Epithelial cell of esophagus (primary cell): ENCODE data around the gene ATP6V0C.
"Not testable (repeated sequence)": the region's sequence is repeated elsewhere in the genome, so short reads cannot be mapped to it uniquely, and the experiment has no call there.

ENCODE experiments used
- DNase-seq: peaks from one replicate; pipeline ENCODE4 v3.0.0; 2010; ENCODE audit warnings: low read depth
- H3K4me3 ChIP-seq: 2 replicates; pipeline ENCODE4 v1.5.1; 2011; ENCODE audit warnings: mild to moderate bottlenecking, low read length, control low read depth
- TF ChIP-seq, protein P1 (sequence below): IDR thresholded peaks from 2 replicates; pipeline ENCODE4 v1.5.1; 2011; ENCODE audit warnings: low read depth, mild to moderate bottlenecking, low read length, control low read depth, inconsistent platforms; ENCODE audit not compliant: insufficient read depth; ENCODE audit errors: missing control alignments

ATP6V0C gene

DNA sequence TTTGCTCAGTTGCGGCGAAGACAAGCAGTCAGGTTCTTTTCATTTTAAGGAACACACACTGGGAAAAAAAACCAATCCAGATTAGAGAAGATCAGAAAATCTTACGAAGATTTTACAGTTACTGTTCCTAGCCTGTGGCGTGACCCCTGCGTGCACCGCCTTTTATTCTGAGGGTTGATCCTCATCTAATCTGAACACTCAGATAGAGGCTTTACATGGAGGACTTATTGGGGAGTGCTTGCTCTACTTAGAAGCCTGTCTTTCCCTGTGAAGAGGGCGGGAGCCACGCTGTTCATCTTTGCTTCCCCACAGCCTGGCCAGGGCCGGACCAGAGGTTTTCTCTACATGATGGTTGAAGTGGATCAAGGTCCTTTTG is 37.4 kb upstream of the ATP6V0C start:
- no peak for DNase-seq
- H3K4me3 ChIP-seq, result no peak overlapping the region
- TF ChIP-seq, protein P1, sequence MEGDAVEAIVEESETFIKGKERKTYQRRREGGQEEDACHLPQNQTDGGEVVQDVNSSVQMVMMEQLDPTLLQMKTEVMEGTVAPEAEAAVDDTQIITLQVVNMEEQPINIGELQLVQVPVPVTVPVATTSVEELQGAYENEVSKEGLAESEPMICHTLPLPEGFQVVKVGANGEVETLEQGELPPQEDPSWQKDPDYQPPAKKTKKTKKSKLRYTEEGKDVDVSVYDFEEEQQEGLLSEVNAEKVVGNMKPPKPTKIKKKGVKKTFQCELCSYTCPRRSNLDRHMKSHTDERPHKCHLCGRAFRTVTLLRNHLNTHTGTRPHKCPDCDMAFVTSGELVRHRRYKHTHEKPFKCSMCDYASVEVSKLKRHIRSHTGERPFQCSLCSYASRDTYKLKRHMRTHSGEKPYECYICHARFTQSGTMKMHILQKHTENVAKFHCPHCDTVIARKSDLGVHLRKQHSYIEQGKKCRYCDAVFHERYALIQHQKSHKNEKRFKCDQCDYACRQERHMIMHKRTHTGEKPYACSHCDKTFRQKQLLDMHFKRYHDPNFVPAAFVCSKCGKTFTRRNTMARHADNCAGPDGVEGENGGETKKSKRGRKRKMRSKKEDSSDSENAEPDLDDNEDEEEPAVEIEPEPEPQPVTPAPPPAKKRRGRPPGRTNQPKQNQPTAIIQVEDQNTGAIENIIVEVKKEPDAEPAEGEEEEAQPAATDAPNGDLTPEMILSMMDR, result no peak

- TF ChIP-seq, protein P1, result no peak
- no peak overlapping the region for H3K4me3 ChIP-seq
- no peak for DNase-seq
These were observed 37.0 kb upstream of the ATP6V0C start for GRCh38 chr16:2476741-2477140.

DNA sequence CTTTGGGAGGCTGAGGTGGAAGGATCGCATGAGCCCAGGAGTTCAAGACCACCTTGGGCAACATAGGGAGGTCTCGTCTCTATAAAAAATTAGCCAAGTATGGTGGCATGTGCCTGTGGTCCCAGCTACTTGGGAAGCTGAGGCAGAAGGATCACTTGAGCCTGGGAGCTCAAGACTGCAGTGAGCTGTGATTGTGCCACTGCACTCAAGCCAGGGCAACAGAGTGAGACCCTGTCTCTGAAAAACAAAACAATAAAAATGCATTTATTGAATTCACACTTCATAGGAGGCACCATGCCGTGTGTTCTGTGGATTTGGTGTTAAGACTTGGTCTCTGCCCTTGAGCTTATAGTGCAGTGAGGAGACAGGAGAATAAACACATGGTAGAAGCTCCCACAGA is 36.4 kb upstream of the ATP6V0C start:
- DNase-seq, result no peak
- H3K4me3 ChIP-seq, result no peak overlapping the region

GRCh38 chr16:2478279-2478678 is 35.5 kb upstream of the ATP6V0C start:
- no peak overlapping the region for H3K4me3 ChIP-seq
- DNase-seq, result no peak
- TF ChIP-seq, protein P1, result no peak

More for the DNA sequence above, 36.4 kb upstream of the ATP6V0C start:
- TF ChIP-seq, protein P1, result no peak

DNA sequence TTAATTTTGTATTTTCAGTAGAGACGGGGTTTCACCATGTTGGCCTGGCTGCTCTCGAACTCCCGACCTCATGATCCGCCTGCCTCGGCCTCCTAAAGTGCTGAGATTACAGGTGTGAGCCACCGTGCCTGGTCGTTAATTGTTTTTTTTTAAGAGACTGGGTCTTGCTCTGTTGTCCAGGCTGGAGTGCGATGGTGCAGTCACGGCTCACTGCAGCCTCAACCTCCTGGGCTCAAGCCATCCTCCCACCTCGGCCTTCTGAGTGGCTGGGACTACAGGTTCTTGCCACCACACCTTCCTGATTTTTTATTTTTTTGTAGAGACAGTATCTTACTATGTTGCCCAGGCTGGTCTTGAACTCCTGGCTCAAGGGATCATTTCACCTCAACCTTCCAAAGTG is 33.8 kb upstream of the ATP6V0C start:
- H3K4me3 ChIP-seq, DNase-seq: not testable (repeated sequence)

DNA sequence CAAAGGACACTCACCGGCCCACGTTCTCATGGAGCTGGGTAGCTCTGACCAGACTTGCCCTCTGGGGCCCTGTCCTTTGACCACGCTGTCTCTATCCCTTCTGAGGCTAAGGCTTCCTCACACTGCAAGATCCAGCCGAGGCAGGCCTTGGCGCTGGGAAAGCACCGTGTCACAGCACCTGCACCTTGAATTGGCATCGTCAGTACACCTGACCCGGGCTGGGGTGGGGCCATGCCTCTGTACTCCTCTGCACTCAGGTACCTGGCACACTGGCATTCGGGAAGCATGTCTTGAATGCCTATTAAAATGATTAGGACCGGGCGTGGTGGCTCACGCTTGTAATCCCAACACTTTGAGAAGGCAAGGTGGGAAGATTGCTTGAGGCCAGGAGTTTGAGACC is 32.8 kb upstream of the ATP6V0C start:
- H3K4me3 ChIP-seq, result no peak overlapping the region
- TF ChIP-seq, protein P1, result no peak
- no peak for DNase-seq

- TF ChIP-seq, protein P1, result no peak
- H3K4me3 ChIP-seq, result no peak overlapping the region
- no peak for DNase-seq
These were observed 32.1 kb upstream of the ATP6V0C start for GRCh38 chr16:2481676-2482075.

GRCh38 chr16:2482249-2482648 is 31.5 kb upstream of the ATP6V0C start:
- TF ChIP-seq, protein P1, result no peak
- no peak overlapping the region for H3K4me3 ChIP-seq
- no peak for DNase-seq
